ENCODE results near the gene SPACA4.

GRCh38 chr19:48635966-48636858 lies 29.7 kb downstream of the SPACA4 start:
- TF ChIP-seq RCOR1 (IDR thresholded peaks at IDR 0.05; ENCODE audit: low read depth, low read length) (no peak), NPAS2 (CRISPR knock-in tag; IDR thresholded peaks at IDR 0.05; ENCODE audit: borderline replicate concordance) (no peak), USF2 (IDR thresholded peaks at IDR 0.05) (no peak), HMGXB4 (CRISPR knock-in tag; IDR thresholded peaks at IDR 0.05; ENCODE audit: borderline replicate concordance) (no peak), HOXB5 (CRISPR knock-in tag; IDR thresholded peaks at IDR 0.05) (no peak), TFCP2L1 (CRISPR knock-in tag; IDR thresholded peaks at IDR 0.05) (no peak), CTCF (IDR thresholded peaks at IDR 0.05) (no peak)

Measured in A549 (cell line).